K562 (cell line): ENCODE measurements around the gene RPL7L1. TPM values are rescaled to one million over a fixed set of nuclear protein-coding genes. Genes with fewer than 3 reads are reported as not detected.
A peak's percentile ranks its signal among the peaks of the same experiment; 100 is the strongest.

ENCODE experiments used
- ARID2 ChIP-seq: fragments of 450-650 bp; IDR thresholded peaks from 2 replicates; pipeline ENCODE4 v1.6.1; 2017; ENCODE audit warnings: antibody characterized with exemption, mild to moderate bottlenecking
- FOS ChIP-seq: IDR thresholded peaks from 3 replicates; pipeline ENCODE4 v1.6.1; 2011; ENCODE audit not compliant: insufficient read length; ENCODE audit errors: extremely low read depth
- FOSL1 ChIP-seq: fragments of 200-800 bp; sonication (Bioruptor generic); conservative IDR thresholded peaks from 2 replicates; pipeline ENCODE4 v1.6.1; 2016; ENCODE audit warnings: missing genetic modification characterization, missing compliant biosample characterization
- GTF2F1 ChIP-seq: IDR thresholded peaks from 2 replicates; pipeline ENCODE4 v1.6.1; 2011; ENCODE audit warnings: low read depth, low read length, improper control_type of control experiment
- HDAC1 ChIP-seq, 2 experiments: fragments of 450-650 bp; IDR thresholded peaks; 2 replicates each; pipeline ENCODE4 v1.6.1; 2016 to 2017; ENCODE audit warnings: inconsistent platforms in 1 of 2, mild to moderate bottlenecking in 1 of 2, moderate library complexity in 1 of 2
- NR1H2 ChIP-seq: sonication (generic); formaldehyde crosslinking; IDR thresholded peaks from 2 replicates; pipeline ENCODE4 v1.4.0; 2020; ENCODE audit warnings: mild to moderate bottlenecking, missing genetic modification reagents
- POLR2B ChIP-seq: fragments of 450-650 bp; IDR thresholded peaks from 2 replicates; pipeline ENCODE4 v1.6.1; 2018; ENCODE audit warnings: low read depth; ENCODE audit not compliant: partially characterized antibody
- SIX5 ChIP-seq, 2 experiments: IDR thresholded peaks; 2 replicates each; pipeline ENCODE4 v1.6.1; 2011; ENCODE audit warnings: low read length in 2 of 2, borderline replicate concordance in 1 of 2, low read depth in 1 of 2, mild to moderate bottlenecking in 1 of 2, moderate library complexity in 1 of 2; ENCODE audit not compliant: insufficient read depth in 1 of 2
- ZNF133 ChIP-seq: fragments of 250-450 bp; sonication (Bioruptor Pico); IDR thresholded peaks from 2 replicates; pipeline ENCODE4 v1.4.0; 2020; ENCODE audit warnings: mild to moderate bottlenecking
- ZNF134 ChIP-seq: fragments of 250-450 bp; sonication (Bioruptor Pico); conservative IDR thresholded peaks from 2 replicates; pipeline ENCODE4 v1.4.0; 2020
- ZNF830 ChIP-seq: fragments of 250-450 bp; sonication (Bioruptor Pico); IDR thresholded peaks from 2 replicates; pipeline ENCODE4 v1.5.0; 2021; ENCODE audit warnings: mild to moderate bottlenecking
- polyA plus RNA-seq, 8 experiments: library from polyadenylated mRNA; depleted of rRNA in 4 of 8; stranded (reverse) in 5 of 8; unstranded in 3 of 8; fragments of >200 nt; fragmentation: Nextera tagmentation in 2 of 8; fragmentation: Illumina TruSeq in 1 of 8; extraction: Ambion mirVana in 2 of 8; extraction: Trizol in 1 of 8; gene quantifications; 2 replicates each; pipeline versions ENCODE4 v1.2.1 to v1.2.3, GENCODE V29; 2011 to 2014; ENCODE audit warnings: inconsistent platforms in 1 of 8, missing spikeins in 1 of 8
- total RNA-seq, 7 experiments: library from RNA; depleted of rRNA in 6 of 7; stranded (reverse); fragments of >200 nt in 6 of 7; fragmentation: Illumina TruSeq in 2 of 7; extraction: Trizol in 2 of 7; gene quantifications; 2 replicates each; pipeline versions ENCODE4 v1.2.1 to v1.2.3, GENCODE V29; 2011 to 2021; ENCODE audit warnings: low replicate concordance in 1 of 7
- TF ChIP-seq, protein P1 (sequence below): fragments of 450-650 bp; conservative IDR thresholded peaks from 2 replicates; pipeline ENCODE4 v1.6.1; 2016; ENCODE audit warnings: missing genetic modification characterization, low read depth, mild to moderate bottlenecking, missing compliant biosample characterization, moderate library complexity
- TF ChIP-seq, protein P2 (sequence below): fragments of 250-450 bp; sonication (Bioruptor Pico); IDR thresholded peaks from 2 replicates; pipeline ENCODE4 v1.8.0; 2021; ENCODE audit warnings: moderate library complexity, mild to moderate bottlenecking, inconsistent platforms
- TF ChIP-seq, protein P3 (sequence below): fragments of 250-450 bp; sonication (Bioruptor Pico); IDR thresholded peaks from 2 replicates; pipeline ENCODE4 v1.9.0; 2021; ENCODE audit warnings: mild to moderate bottlenecking
- TF ChIP-seq, protein P4 (sequence below): fragments of 450-650 bp; IDR thresholded peaks from 2 replicates; pipeline ENCODE4 v1.6.1; 2018; ENCODE audit not compliant: partially characterized antibody
- TF ChIP-seq, protein P5 (sequence below), 2 experiments: fragments of 450-650 bp; IDR thresholded peaks; 2 replicates each; pipeline ENCODE4 v1.6.1; 2016; ENCODE audit warnings: mild to moderate bottlenecking in 2 of 2, borderline replicate concordance in 1 of 2, low read depth in 1 of 2, moderate library complexity in 1 of 2

RPL7L1 gene
- total and polyA plus RNA-seq, 9 of the 15 experiments (the other 6 are each of a cell fraction or from before 2014, with no cell fraction given) = 129 to 259 (median 164) TPM

DNA sequence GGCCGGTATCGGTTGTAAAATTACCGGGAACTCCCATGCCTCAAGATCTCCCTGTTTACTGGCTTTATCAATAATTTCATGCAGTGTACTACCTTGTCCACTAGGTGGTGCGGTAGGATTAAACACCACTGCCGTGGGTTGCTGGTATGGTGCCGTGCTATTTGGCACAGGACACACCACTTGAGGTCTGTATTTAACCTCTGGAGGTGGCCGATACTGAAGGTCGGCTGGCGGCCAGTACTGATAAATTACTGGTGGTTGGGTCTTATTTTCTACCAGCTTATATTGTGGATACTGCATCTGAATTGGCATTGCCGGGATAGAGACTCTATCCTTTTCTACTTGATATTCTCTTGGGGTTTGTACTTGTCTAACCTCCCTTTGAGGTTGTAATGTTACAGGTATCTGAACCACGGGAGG is 22.1 kb downstream of the RPL7L1 start (continued):
- TF ChIP-seq, protein P1, sequence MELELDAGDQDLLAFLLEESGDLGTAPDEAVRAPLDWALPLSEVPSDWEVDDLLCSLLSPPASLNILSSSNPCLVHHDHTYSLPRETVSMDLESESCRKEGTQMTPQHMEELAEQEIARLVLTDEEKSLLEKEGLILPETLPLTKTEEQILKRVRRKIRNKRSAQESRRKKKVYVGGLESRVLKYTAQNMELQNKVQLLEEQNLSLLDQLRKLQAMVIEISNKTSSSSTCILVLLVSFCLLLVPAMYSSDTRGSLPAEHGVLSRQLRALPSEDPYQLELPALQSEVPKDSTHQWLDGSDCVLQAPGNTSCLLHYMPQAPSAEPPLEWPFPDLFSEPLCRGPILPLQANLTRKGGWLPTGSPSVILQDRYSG (tag) = no peak
- no peak for TF ChIP-seq HDAC1 (IDR thresholded peaks at IDR 0.05)
- no peak for TF ChIP-seq ZNF830
- TF ChIP-seq, protein P2, sequence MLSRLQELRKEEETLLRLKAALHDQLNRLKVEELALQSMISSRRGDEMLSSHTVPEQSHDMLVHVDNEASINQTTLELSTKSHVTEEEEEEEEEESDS = no peak
- TF ChIP-seq, protein P3, sequence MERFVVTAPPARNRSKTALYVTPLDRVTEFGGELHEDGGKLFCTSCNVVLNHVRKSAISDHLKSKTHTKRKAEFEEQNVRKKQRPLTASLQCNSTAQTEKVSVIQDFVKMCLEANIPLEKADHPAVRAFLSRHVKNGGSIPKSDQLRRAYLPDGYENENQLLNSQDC = no peak
- TF ChIP-seq FOSL1 (tag) = no peak
- no peak for TF ChIP-seq POLR2B
- TF ChIP-seq, protein P4, sequence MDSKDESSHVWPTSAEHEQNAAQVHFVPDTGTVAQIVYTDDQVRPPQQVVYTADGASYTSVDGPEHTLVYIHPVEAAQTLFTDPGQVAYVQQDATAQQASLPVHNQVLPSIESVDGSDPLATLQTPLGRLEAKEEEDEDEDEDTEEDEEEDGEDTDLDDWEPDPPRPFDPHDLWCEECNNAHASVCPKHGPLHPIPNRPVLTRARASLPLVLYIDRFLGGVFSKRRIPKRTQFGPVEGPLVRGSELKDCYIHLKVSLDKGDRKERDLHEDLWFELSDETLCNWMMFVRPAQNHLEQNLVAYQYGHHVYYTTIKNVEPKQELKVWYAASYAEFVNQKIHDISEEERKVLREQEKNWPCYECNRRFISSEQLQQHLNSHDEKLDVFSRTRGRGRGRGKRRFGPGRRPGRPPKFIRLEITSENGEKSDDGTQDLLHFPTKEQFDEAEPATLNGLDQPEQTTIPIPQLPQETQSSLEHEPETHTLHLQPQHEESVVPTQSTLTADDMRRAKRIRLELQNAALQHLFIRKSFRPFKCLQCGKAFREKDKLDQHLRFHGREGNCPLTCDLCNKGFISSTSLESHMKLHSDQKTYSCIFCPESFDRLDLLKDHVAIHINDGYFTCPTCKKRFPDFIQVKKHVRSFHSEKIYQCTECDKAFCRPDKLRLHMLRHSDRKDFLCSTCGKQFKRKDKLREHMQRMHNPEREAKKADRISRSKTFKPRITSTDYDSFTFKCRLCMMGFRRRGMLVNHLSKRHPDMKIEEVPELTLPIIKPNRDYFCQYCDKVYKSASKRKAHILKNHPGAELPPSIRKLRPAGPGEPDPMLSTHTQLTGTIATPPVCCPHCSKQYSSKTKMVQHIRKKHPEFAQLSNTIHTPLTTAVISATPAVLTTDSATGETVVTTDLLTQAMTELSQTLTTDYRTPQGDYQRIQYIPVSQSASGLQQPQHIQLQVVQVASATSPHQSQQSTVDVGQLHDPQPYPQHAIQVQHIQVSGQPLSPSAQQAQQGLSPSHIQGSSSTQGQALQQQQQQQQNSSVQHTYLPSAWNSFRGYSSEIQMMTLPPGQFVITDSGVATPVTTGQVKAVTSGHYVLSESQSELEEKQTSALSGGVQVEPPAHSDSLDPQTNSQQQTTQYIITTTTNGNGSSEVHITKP = no peak
- TF ChIP-seq GTF2F1 = no peak
- TF ChIP-seq ARID2 = peak; percentile 90
- no peak for TF ChIP-seq SIX5 (IDR thresholded peaks at IDR 0.05; ENCODE audit: borderline replicate concordance in 1 of 2, insufficient read depth in 1 of 2, low read depth in 1 of 2, low read length in 2 of 2)
- no peak for TF ChIP-seq NR1H2 (CRISPR knock-in tag)
- TF ChIP-seq, protein P5, sequence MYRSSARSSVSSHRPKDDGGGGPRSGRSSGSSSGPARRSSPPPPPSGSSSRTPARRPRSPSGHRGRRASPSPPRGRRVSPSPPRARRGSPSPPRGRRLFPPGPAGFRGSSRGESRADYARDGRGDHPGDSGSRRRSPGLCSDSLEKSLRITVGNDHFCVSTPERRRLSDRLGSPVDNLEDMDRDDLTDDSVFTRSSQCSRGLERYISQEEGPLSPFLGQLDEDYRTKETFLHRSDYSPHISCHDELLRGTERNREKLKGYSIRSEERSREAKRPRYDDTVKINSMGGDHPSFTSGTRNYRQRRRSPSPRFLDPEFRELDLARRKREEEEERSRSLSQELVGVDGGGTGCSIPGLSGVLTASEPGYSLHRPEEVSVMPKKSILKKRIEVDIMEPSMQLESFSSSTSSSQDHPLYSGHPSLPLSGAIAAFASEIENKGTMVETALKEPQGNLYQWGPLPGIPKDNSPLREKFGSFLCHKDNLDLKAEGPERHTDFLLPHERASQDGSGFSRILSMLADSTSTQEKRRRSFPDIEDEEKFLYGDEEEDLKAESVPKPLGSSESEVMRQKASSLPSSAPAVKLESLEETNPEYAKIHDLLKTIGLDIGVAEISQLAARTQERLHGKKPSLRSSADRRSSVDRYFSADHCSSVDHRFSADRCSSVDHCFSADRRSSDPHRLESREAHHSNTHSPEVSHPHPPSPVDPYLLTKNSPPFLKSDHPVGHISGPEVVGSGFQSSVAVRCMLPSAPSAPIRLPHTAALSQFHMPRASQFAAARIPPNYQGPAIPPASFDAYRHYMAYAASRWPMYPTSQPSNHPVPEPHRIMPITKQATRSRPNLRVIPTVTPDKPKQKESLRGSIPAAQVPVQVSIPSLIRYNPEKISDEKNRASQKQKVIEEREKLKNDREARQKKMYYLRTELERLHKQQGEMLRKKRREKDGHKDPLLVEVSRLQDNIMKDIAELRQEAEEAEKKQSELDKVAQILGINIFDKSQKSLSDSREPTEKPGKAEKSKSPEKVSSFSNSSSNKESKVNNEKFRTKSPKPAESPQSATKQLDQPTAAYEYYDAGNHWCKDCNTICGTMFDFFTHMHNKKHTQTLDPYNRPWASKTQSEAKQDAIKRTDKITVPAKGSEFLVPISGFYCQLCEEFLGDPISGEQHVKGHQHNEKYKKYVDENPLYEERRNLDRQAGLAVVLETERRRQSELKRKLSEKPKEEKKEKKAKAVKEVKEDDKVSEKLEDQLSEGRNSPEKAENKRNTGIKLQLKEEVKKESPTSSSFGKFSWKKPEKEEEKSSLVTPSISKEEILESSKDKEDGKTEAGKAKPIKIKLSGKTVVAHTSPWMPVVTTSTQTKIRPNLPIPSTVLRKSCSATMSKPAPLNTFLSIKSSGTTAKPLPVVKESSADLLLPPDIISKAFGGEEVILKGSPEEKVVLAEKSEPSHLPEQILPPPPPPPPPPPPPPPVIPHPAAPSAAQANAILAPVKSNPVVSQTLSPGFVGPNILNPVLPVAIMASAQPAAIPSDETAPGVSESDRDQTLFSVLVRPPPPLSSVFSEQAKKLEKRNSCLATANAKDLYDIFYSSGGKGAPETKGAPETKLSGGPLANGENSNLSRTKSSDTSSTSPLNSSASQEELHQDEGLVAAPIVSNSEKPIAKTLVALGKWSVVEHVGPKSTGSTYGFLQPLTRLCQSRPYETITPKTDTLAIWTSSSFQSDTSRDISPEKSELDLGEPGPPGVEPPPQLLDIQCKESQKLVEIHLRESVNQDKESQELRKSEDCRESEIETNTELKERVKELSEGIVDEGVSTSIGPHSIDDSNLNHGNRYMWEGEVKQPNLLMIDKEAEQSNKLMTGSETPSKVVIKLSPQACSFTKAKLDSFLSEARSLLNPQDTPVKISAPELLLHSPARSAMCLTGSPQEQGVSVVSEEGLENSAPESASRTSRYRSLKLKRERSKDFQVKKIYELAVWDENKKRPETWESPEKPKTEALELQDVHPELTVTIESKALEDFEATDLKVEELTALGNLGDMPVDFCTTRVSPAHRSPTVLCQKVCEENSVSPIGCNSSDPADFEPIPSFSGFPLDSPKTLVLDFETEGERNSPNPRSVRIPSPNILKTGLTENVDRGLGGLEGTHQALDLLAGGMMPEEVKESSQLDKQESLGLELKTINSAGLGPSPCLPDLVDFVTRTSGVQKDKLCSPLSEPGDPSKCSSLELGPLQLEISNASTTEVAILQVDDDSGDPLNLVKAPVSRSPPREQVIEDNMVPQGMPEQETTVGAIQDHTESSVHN (IDR thresholded peaks at IDR 0.05; ENCODE audit: borderline replicate concordance in 1 of 2, low read depth in 1 of 2) = no peak
- no peak for TF ChIP-seq ZNF133 (CRISPR knock-in tag)
- no peak for TF ChIP-seq ZNF134 (CRISPR knock-in tag)
- no peak for TF ChIP-seq FOS
